Endothelial cell (in vitro differentiated cells): Measurements from ENCODE around the gene TUBA1B. TPM values are rescaled to one million over a fixed set of nuclear protein-coding genes. Genes with fewer than 3 reads are reported as not detected.
"Not testable (repeated sequence)": the region's sequence is repeated elsewhere in the genome, so short reads cannot be mapped to it uniquely, and the experiment has no call there.

Source experiments
- DNase-seq: peaks from one replicate; pipeline ENCODE4 v3.0.0; 2021; ENCODE audit warnings: low spot score
- H3K27ac Mint-ChIP-seq: one replicate; pipeline ENCODE4 v1.8.0; 2021; ENCODE audit warnings: mixed read lengths, inconsistent platforms; ENCODE audit not compliant: unreplicated experiment
- H3K27me3 Mint-ChIP-seq: one replicate; pipeline ENCODE4 v1.8.0; 2021; ENCODE audit warnings: mild to moderate bottlenecking, moderate library complexity, mixed read lengths, inconsistent platforms; ENCODE audit not compliant: unreplicated experiment
- H3K36me3 Mint-ChIP-seq: one replicate; pipeline ENCODE4 v1.8.0; 2021; ENCODE audit warnings: mild to moderate bottlenecking, low read depth, mixed read lengths, inconsistent platforms; ENCODE audit not compliant: unreplicated experiment
- H3K4me1 Mint-ChIP-seq: one replicate; pipeline ENCODE4 v1.8.0; 2021; ENCODE audit warnings: mild to moderate bottlenecking, mixed read lengths, inconsistent platforms; ENCODE audit not compliant: unreplicated experiment
- H3K4me3 Mint-ChIP-seq: one replicate; pipeline ENCODE4 v1.8.0; 2021; ENCODE audit warnings: mild to moderate bottlenecking, mixed read lengths, inconsistent platforms; ENCODE audit not compliant: unreplicated experiment
- H3K9me3 Mint-ChIP-seq: one replicate; pipeline ENCODE4 v1.8.0; 2021; ENCODE audit warnings: mixed read lengths, inconsistent platforms; ENCODE audit not compliant: unreplicated experiment
- CTCF ChIP-seq: fragments of 200-600 bp; sonication (generic); IDR thresholded peaks from one replicate; pipeline ENCODE4 v1.5.0; 2021; ENCODE audit warnings: antibody characterized with exemption; ENCODE audit not compliant: unreplicated experiment
- total RNA-seq: library from RNA; stranded (reverse); fragmentation: NEBNext Ultra II Directional; extraction: Animal tissue kit (Norgen Biotek cat#: 25700); gene quantifications from one replicate; pipeline ENCODE4 v1.2.1, GENCODE V29; 2021; ENCODE audit not compliant: unreplicated experiment

Gene TUBA1B
- total RNA-seq, 1 donor from 2014 or later, result 915 TPM

- Mint-ChIP-seq H3K27ac (no peak overlapping the region), H3K4me1 (no peaks in the 10 kb centered on the region), H3K4me3 (no peak overlapping the region), H3K27me3 (no peaks in the 10 kb centered on the region), H3K9me3 (no peaks in the 10 kb centered on the region), H3K36me3 (no peaks in the 10 kb centered on the region)
- no peak for TF ChIP-seq CTCF
- no peak for DNase-seq
These were observed 13.2 kb upstream of the TUBA1B start for GRCh38 chr12:49144384-49144783.

- H3K27me3 Mint-ChIP-seq, result no peaks in the 10 kb centered on the region
- H3K9me3 Mint-ChIP-seq, result no peaks in the 10 kb centered on the region
- no peaks in the 10 kb centered on the region for H3K36me3 Mint-ChIP-seq
- DNase-seq, result no peak
- H3K27ac Mint-ChIP-seq, result no peak overlapping the region
- no peak for TF ChIP-seq CTCF
- H3K4me1 Mint-ChIP-seq, result no peaks in the 10 kb centered on the region
- no peak overlapping the region for H3K4me3 Mint-ChIP-seq
These were observed 7.8 kb upstream of the TUBA1B start for GRCh38 chr12:49138999-49139398.

- no peaks in the 10 kb centered on the region for H3K9me3 Mint-ChIP-seq
- no peak for TF ChIP-seq CTCF
- no peak for DNase-seq
- H3K36me3 Mint-ChIP-seq, result no peaks in the 10 kb centered on the region
- no peaks in the 10 kb centered on the region for H3K4me1 Mint-ChIP-seq
- no peaks in the 10 kb centered on the region for H3K27me3 Mint-ChIP-seq
- no peak overlapping the region for H3K27ac Mint-ChIP-seq
- H3K4me3 Mint-ChIP-seq, result no peak overlapping the region
These were observed 7.4 kb upstream of the TUBA1B start for GRCh38 chr12:49138587-49138986.

- no peak for TF ChIP-seq CTCF
- Mint-ChIP-seq H3K27ac (no peak overlapping the region), H3K36me3 (no peaks in the 10 kb centered on the region), H3K4me1 (no peaks in the 10 kb centered on the region), H3K9me3 (no peaks in the 10 kb centered on the region), H3K27me3 (no peaks in the 10 kb centered on the region), H3K4me3 (no peak overlapping the region)
- no peak for DNase-seq
These were observed 6.3 kb upstream of the TUBA1B start for GRCh38 chr12:49137476-49137875.

GRCh38 chr12:49136997-49137396, 5.8 kb upstream of the TUBA1B start:
- DNase-seq, H3K4me3 Mint-ChIP-seq, H3K9me3 Mint-ChIP-seq, H3K36me3 Mint-ChIP-seq, H3K27ac Mint-ChIP-seq, H3K27me3 Mint-ChIP-seq, H3K4me1 Mint-ChIP-seq: not testable (repeated sequence)

- no peak overlapping the region for H3K27ac Mint-ChIP-seq
- H3K4me3 Mint-ChIP-seq, result no peak overlapping the region
- peaks cover 11% of the 10 kb centered on the region for H3K27me3 Mint-ChIP-seq
- peaks cover 25% of the 10 kb centered on the region for H3K4me1 Mint-ChIP-seq
- peaks cover 16% of the 10 kb centered on the region for H3K36me3 Mint-ChIP-seq
- no peaks in the 10 kb centered on the region for H3K9me3 Mint-ChIP-seq
- no peak for DNase-seq
- no peak for TF ChIP-seq CTCF
These were observed 2.4 kb upstream of the TUBA1B start for GRCh38 chr12:49133590-49133989.
